Peyer's patch (tissue), 4 donors: ENCODE measurements around the gene PRSS35.

Experiments used
- POLR2A ChIP-seq, 2 donors: fragments of 450-650 bp; IDR thresholded peaks; one replicate each; pipeline ENCODE4 v1.5.1; 2017; ENCODE audit warnings: antibody characterized with exemption in 2 of 2, mild to moderate bottlenecking in 2 of 2, moderate library complexity in 2 of 2
- TF ChIP-seq, protein P1 (sequence below), 6 experiments: fragments of 450-650 bp in 4 of 6; fragments of 200-600 bp in 2 of 6; sonication (generic) in 1 of 6; IDR thresholded peaks; one replicate each; pipeline ENCODE4 v1.5.1; 2017 to 2019; ENCODE audit warnings: antibody characterized with exemption in 6 of 6, mild to moderate bottlenecking in 3 of 6, moderate library complexity in 1 of 6

DNA sequence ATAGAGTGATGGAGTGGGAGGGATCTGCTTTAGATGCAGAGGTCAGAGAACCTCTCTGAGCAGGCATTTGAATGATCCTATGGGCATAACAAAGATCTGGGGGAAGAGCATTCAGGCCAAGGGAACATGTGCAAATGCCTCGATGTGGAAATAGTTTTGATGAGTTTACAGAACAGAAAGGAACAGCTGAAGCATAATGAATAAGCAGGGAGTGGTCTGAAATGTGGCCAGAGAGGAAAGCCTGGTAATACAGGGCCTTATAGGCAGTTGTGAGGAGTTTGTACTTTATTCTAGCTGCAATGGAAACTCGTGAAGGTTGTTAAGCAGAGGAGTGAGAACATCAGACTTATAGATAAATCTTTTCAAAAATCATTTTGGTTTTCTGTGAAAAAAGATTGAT, 48.4 kb upstream of the PRSS35 start:
- TF ChIP-seq, protein P1, sequence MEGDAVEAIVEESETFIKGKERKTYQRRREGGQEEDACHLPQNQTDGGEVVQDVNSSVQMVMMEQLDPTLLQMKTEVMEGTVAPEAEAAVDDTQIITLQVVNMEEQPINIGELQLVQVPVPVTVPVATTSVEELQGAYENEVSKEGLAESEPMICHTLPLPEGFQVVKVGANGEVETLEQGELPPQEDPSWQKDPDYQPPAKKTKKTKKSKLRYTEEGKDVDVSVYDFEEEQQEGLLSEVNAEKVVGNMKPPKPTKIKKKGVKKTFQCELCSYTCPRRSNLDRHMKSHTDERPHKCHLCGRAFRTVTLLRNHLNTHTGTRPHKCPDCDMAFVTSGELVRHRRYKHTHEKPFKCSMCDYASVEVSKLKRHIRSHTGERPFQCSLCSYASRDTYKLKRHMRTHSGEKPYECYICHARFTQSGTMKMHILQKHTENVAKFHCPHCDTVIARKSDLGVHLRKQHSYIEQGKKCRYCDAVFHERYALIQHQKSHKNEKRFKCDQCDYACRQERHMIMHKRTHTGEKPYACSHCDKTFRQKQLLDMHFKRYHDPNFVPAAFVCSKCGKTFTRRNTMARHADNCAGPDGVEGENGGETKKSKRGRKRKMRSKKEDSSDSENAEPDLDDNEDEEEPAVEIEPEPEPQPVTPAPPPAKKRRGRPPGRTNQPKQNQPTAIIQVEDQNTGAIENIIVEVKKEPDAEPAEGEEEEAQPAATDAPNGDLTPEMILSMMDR (IDR thresholded peaks at IDR 0.05): no peak
- no peak for TF ChIP-seq POLR2A (IDR thresholded peaks at IDR 0.05)
